Liver (tissue), 3 donors: ENCODE measurements around the gene ARSJ.
"Not testable (repeated sequence)": the region's sequence is repeated elsewhere in the genome, so short reads cannot be mapped to it uniquely, and the experiment has no call there.

Experiments used
- EGR1 ChIP-seq, 2 donors: IDR thresholded peaks; 2 replicates each; pipeline ENCODE4 v1.6.1; 2016 to 2018; ENCODE audit warnings: antibody characterized with exemption in 2 of 2, low read depth in 2 of 2
- REST ChIP-seq: IDR thresholded peaks from 2 replicates; pipeline ENCODE4 v1.6.1; 2016; ENCODE audit warnings: antibody characterized with exemption, mild to moderate bottlenecking
- RXRA ChIP-seq, 2 donors: IDR thresholded peaks; 2 replicates each; pipeline ENCODE4 v1.6.1; 2017 to 2018; ENCODE audit warnings: antibody characterized with exemption in 2 of 2, mild to moderate bottlenecking in 1 of 2
- SP1 ChIP-seq: IDR thresholded peaks from 2 replicates; pipeline ENCODE4 v1.6.1; 2018; ENCODE audit warnings: antibody characterized with exemption, mild to moderate bottlenecking
- TF ChIP-seq, protein P1 (sequence below): fragments of 150-350 bp; IDR thresholded peaks from 2 replicates; pipeline ENCODE4 v1.5.1; 2017; ENCODE audit warnings: improper control_type of control experiment, low read depth, low read length; ENCODE audit not compliant: missing input control
- donor health status: healthy.
- donor health status: healthy.

GRCh38 chr4:113924706-113925105 lies 54.7 kb downstream of the ARSJ start:
- TF ChIP-seq, protein P1, sequence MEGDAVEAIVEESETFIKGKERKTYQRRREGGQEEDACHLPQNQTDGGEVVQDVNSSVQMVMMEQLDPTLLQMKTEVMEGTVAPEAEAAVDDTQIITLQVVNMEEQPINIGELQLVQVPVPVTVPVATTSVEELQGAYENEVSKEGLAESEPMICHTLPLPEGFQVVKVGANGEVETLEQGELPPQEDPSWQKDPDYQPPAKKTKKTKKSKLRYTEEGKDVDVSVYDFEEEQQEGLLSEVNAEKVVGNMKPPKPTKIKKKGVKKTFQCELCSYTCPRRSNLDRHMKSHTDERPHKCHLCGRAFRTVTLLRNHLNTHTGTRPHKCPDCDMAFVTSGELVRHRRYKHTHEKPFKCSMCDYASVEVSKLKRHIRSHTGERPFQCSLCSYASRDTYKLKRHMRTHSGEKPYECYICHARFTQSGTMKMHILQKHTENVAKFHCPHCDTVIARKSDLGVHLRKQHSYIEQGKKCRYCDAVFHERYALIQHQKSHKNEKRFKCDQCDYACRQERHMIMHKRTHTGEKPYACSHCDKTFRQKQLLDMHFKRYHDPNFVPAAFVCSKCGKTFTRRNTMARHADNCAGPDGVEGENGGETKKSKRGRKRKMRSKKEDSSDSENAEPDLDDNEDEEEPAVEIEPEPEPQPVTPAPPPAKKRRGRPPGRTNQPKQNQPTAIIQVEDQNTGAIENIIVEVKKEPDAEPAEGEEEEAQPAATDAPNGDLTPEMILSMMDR = not testable (repeated sequence)
- TF ChIP-seq REST; SP1; EGR1 (IDR thresholded peaks at IDR 0.05; ENCODE audit: low read depth in 2 of 2); RXRA (IDR thresholded peaks at IDR 0.05): not testable (repeated sequence)
